GM19240 (cell line): ENCODE measurements around the gene CNTNAP4.

ENCODE experiments used
- DNase-seq: peaks from one replicate; pipeline ENCODE4 v3.0.0; 2011; ENCODE audit warnings: low spot score; ENCODE audit not compliant: insufficient read length

The CNTNAP4 gene

DNA sequence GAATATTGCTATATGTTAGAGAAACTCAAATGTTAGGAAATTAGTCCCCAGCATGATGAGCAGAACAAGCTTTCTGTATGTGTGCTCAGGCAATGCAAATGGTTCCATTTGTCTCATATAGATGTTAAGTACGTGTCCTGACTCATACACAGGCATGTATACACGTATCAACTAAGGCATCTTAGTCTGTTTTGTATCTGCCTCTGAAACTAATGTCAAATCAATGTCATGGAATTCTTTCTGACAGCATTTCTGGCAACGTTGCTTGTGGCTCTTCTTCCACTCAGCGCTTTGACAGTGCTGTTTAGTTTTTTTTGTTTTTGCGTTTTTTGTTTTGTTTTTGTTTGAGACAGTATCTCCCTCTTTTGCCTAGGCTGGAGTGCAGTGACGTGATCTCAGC, 111.9 kb downstream of the CNTNAP4 start:
- no peak for DNase-seq

DNA sequence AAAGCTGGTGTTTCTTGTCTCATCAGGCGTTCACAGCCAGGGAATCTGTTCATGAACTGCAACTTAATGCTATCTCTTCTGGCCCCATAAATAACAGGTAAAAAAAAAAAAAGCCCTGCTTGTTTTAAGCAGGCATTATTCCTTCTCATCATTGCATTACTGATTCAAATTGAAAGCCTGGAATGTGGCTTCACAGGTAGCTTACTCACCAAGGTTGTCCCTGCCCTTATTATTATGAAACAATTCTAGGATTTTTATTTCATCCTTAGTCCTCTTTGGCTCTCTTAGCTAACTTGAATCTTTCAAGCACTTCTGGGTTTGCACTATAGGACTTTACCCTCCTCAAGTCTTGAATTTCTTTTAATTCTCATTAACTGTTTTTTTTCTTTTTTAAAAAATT, 113.3 kb downstream of the CNTNAP4 start:
- DNase-seq: no peak

DNA sequence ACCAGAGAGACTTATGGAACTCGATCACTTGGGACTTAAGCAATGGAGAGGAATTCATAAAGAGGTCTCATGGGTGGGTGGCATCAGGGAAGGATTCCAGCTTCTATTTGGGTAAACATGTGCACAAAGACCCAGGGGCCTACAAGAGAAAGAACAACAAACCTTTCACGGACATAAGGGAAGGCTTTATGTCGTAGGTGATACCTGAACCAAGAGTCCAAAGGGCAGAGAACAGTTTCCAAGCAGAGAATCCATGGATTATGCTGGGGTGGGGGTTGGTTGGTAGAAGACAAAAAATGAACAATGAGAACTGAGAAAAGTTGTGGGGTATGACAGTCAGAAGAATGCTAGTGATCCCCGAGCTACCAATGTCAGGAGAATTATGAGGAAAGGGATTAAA, 119.8 kb downstream of the CNTNAP4 start:
- DNase-seq: no peak

DNA sequence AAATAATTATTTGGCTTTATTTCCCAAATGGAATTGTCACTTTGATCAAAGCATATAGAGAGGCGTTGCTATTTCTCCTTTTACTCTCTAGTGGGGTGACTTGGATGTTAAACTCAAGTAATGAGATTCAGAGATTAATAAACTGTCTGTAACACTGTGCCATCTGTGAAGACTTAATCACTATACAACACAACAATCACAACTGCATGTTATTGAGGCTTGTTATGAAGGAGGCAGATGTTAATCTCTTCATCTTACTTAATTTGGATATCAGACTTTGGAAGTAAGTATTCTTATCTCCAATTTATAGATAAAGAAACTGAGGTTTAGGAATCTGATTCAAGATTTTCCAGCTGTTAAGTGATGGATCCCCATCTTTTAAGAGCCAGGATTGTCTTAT, 132.5 kb downstream of the CNTNAP4 start:
- no peak for DNase-seq

DNA sequence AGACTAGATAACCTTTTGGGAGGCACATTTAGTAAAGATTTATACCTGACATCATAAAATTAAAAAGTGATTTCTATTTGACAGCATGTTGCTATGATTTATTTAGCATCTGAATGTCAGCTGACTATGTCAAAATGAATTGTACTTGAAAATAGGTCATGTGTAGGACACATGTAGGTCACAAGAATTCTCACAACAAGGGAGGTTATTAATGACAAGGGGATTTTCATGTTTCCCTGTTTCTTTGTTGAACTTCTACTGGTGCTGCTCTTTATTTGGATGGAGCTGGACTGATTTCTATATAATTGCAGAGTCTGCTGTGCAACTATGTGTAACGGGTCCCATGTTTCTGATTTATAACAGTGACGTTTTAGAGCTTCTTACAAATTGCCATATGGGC, 144.4 kb downstream of the CNTNAP4 start:
- DNase-seq: no peak

DNA sequence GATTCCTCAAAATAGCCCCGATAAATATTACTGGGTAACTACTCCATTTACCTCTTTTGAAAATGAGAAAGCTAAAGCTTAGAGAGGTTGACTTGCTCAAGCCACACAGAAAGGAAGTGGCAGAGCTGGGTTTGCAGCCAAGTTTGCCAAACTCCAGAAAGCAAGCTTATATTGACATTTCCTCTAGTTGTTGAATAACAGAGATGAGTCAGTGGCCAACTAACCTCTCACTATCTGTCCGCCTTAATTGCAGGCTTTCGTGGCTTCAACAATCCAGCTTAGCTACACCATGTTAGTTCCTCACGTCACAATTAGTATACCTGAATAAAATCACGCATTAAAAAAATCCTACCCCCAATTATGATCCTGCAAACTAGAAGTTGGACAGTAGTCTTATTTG, 151.7 kb downstream of the CNTNAP4 start:
- no peak for DNase-seq

DNA sequence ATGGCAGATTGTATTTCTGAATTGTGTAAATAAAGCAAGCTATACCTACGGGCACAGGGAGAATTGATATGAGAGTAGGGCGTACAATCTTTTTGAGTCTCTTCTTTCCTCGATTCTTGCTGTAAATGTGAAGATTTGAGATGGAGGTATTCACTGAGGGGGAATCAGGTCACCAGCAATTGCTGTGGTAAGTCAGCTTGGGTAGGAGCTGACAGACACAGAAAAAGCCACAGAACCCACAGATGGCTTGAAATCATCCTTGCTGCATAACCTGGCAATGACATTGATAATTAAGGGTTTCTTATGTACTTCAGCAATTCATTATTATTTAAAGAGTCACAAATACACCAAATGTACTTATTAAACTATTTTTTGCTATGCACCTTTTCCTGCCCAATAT, 164.2 kb downstream of the CNTNAP4 start:
- DNase-seq: no peak

DNA sequence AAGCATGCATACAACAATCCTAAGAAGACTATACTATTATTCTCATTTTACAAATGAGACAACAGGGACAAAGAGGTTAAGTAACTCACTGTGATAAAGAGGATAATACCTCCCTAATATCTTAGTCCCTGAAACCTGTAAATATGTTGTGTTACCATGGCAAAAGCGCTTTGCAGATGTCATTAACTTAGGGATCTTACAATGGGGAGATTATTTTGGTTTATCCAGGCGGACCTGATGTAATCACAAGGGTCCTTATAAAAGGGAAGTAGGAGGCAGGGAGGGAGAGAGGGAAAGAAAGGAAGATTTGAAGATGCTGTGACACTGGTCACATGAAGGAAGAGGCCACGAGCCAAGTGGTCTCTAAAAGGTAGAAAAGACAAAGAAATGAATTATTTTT, 164.7 kb downstream of the CNTNAP4 start:
- no peak for DNase-seq

DNA sequence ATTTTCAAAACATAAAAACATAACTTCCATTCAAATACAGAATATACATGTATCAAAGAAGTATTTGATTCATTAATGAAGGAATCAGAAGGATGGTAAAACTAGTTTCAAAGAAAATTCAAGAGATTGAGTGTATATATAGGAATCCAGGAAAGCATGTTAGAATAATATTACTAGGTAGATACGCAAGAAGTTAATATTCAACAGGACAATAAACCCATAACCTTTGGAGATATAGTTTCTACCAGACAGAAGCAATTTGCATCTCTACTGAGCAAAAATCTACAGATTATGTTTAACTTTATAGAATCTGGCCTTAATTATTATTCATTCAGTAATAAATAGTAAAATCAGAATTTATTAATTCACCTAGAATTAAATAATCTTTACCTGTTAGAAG, 166.8 kb downstream of the CNTNAP4 start:
- DNase-seq: no peak

DNA sequence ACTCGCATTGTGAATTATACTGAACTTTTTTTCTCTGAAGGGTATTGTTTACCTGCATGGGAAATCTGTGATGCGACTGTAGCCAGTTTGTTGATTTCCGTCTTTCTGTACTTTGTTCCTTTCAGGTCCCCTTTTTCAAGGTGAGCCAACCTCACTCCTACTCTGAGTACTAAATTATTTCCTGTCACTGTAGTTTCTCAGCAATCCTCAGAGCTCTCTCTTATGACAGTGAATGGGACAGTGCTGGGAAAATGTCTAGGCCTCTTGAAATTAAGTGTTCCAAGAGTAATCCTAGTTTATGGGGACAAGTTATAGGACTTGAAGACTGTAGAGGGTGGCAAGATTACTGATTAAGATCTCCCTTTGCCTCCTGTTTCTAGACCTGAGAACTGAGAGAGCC, 167.6 kb downstream of the CNTNAP4 start:
- DNase-seq: no peak

DNA sequence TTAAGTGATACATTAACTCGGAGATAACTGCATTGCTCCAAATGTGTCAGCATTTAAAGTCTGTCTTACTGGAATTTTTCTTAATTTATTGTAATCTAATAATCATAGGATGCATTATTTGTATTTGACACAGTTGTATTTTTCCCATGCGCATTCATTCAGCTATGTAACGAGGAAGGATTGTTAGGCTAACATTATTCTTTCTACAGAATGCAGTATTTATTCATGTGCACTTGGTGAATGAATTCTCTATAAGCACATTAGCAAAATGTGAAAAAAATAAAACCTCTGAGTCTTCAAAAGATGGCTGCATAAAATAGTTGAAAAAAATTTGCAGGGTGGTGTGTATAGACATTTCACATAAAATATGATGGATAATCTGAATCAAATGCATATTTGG, 168.6 kb downstream of the CNTNAP4 start:
- no peak for DNase-seq

DNA sequence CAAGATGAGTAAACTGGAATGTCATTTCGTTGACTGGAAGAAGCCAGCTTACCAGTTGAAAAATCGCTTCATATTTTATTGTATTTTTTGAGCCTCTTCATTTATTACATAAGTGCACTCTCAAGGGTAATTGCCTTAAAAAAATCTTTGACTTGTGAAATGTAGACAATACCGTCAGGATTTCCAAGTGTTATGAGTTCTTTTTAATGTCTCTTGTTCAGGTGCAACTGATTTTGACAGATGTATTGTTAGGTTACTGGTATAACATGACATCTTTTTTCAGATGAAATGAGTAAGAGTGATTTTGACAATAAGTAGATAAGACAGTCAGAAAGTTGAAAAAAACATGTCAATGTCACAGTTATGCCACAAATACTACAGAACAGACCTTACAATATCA, 169.1 kb downstream of the CNTNAP4 start:
- no peak for DNase-seq

DNA sequence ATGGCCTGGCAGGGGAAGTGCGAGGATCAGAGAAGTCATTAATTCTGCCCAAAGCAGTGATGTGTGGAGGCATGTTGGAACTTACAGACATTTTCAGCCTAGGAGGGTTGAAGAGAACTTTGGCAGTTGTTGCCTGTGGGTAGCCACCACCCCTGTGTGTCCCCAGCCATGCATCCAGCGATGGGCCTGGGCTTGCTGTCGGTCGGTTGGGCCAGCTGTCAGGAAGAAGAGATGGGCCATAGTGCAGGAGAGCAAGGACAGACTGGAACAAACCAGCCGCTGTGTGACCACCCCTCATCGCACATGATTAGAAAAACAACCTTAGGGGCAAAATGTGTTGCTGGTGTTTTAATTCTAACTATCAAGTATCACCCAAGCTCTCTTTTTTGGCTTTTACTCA, 173.7 kb downstream of the CNTNAP4 start:
- DNase-seq: no peak

DNA sequence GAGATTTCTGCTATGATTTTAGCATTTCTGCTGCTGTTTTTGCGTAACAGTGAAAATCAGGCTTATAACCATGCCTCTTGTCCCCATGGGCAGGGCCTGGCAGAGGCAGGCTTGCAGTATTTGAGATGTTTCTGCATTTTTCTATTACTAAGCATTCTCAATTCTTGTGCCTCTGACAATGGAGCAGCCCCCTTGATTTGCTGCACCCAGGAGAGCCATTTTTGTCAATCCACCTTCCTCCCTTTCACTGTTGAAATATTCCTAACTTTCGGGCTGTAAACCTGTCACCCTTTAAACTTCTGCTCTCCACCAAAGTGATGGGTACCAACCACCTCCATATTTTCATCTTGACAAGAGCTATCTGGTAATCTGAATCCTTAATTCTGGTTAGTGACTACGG, 178.1 kb downstream of the CNTNAP4 start:
- DNase-seq: no peak

DNA sequence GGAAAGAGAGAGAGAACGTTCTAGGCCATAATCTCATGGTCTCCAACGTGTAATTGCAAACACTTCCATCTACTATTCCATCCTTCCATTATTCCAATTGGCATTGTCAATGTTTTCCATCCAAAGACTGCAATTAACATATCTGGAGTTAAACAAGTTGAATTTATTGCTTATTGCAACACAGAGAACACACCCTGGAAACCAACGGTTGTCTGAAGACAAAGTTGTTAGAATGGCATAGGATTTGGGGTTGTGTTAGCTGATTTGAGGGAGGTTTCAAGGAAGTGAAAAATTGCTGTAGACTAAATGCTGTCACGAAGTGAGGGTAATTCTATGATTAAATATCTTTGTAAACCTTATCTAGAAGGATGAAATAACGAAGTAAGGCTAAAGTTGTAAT, 178.8 kb downstream of the CNTNAP4 start:
- no peak for DNase-seq

DNA sequence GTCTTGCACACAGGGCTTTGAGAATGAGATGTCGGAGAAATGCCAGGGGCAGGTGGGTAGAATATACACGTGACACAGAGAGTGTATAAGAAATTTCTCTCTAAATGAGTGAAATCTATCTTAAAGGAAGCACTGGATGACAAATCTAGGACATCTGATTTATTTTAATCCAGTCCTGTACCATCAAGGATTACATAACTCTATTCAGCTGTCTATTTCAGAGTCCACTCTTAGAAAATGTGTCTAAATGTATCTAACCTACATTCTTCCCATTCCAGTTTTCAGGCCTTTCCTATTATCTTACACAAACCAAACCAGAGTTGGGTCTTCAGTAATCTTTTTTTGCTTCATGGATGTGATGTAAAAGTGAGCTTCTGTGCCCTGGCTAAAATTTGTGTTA, 181.9 kb downstream of the CNTNAP4 start:
- DNase-seq: no peak

DNA sequence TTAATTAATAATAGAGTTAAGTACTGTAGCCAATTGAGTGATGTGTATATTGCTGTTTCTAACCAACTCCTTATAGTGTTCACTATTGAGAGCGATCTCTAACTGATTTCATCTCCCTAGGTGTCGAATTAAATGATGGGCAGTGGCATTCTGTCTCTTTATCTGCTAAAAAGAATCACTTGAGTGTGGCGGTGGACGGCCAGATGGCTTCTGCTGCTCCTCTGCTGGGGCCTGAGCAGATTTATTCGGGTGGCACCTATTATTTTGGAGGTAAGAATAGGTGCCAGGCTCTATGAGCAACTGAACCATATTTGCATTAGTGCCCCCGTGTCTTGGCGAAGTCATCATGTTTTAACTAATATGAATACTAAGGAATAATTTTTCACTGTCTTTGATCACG, 184.6 kb downstream of the CNTNAP4 start:
- DNase-seq: no peak

DNA sequence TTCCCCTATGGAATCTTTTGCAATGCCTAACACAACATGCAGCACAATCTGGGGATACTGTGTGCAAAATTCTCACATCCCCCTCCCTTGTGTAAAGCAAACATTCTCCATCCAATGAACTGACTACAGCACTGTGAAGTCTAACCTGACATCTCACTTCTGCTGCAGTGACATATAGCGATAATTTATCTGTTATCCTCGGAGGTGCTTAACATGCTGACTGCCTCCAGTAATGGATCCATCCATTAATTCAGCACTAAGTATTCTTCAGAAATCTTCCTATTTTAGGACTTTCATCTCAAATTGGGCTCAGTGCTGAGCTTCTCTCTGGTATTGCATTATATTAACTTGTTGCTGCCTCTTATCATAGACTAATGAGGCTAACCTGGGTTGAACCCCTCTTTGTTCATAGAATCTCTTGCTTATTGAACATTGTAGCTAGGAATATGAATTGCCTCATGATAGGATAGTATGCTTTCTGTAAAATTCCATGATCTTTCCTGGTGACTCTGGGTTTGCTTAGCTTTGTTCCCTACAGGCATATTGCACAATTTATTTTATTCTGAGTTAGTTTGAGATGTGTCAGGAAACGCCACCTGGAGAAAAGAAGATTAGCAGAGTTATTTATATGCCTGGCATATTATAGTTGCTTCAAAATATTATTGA, 187.9 kb downstream of the CNTNAP4 start:
- DNase-seq: no peak

DNA sequence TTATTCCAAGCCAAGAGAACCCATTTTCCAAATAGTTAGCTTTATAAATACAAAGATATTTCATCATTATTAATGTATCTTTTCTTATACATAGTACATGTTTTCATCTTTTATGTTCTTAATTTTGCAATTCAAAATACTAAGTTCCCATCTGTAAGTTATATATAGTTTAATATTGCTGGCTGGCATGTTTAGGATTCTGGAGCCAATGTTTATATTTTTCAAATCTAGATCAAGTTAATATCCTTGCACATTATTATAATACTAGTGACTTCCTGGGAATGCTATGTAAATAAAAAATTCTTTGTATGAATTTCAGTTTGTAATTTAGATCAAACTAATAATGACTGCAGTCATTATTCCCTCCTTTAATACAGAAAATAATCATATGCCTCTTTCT, 189.7 kb downstream of the CNTNAP4 start:
- no peak for DNase-seq

DNA sequence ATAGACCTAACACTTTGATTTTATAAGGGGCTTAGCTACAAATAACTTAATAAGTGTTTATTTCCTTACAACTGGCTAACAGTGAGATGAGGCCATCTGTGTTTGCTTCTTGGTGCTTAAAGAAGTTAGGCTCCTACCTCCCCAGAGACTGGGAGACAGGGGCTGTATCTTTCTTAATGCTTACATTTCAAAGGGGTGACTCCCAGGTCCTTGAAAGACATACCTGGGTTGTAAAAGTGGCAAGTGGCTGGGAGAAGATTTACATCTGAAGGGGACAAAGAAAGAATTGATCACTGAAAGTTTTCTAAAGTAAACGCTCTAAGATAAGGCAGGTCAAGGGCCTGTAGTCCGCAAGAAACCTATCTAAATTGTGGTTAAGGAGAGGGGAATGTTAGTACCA, 196.8 kb downstream of the CNTNAP4 start:
- DNase-seq: no peak

DNA sequence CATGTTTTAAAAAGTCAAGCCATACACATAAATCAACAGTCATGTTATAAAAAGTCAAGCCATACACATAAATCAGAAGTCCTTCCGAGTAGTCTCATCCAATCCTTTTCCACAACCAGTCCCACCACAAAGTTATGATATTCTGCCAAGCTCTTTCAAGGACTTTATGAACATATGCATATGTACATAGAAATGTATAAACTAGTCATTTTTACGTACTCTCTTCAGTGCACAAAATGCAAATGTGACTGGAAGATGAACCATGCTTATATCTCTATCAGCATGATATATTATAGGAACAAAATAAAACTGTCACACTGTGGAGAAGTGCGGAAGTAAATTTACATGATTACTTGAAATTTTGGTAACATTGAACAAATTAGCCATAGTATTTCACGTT, 200.9 kb downstream of the CNTNAP4 start:
- no peak for DNase-seq

DNA sequence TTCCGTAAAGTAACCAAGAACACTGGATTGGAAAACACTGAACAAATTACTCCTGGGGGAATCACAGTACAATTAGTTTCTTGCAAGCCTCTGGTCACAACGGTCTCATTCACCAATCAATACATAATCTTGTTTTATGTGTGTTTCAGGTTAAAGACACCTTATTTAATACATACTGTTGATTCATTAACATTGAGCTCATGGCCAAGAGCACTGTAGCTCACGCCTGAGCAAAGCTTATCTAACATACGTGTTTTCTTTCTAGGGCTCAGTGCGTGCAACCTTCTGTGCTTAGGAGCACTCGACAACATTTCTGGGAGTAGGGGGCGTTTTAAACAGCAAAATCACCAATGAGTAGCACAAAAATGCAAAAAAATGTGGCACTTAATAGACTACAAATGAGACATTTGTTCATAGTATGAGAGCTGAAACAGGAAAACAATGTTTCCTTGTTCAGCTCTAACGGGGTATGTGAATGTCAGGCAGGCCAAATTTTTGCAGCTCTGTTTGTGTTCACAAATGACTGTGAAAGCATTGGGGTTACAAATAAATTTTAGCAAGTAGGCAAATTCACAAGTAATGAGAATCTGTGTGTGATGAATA, 206.2 kb downstream of the CNTNAP4 start:
- no peak for DNase-seq

DNA sequence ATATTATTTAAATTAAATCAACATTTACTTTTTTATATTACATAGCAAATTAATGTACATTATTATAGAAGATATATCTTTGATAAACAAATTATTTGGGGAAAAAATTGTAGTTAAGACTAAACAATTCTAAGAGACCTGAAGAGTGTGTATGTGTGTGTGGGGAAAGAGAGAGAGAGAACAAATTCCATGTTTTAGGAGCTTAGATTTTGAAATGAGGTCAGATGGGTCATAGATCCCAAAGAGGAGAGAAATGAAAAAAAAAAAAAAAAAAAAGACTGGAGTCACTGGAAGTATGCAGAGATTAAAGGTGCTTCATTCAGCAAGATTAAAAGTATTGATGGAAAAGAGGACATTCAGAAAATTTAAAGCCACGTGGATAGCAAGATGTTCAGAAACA, 206.8 kb downstream of the CNTNAP4 start:
- no peak for DNase-seq

DNA sequence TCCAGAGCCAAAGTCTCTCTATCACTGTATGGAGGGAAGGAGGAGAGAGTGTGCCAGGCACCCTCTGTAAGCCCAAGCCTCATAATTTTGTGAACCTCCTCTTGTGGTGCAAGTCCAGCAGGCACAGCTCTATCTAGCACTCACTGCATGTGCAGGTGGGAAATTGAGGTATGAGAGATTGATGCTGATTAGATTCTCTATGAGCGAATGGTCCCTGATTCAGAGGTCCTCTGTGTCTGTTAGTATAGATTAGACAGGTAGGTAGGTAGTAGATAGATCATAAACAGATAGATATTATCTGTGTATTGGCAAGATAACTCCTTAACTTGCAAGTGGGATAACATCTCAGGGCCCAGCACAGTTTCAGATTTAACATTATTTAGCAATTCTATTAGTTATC, 209.5 kb downstream of the CNTNAP4 start:
- no peak for DNase-seq
